ENCODE results near the gene NRBF2. TPM values are rescaled to one million over a fixed set of nuclear protein-coding genes. Genes with fewer than 3 reads are reported as not detected.
A peak's percentile ranks its signal among the peaks of the same experiment; 100 is the strongest.

Gene NRBF2
- total RNA-seq, 4 donors from 2014 or later = 10.2 to 29.2 (median 13.3) TPM

DNA sequence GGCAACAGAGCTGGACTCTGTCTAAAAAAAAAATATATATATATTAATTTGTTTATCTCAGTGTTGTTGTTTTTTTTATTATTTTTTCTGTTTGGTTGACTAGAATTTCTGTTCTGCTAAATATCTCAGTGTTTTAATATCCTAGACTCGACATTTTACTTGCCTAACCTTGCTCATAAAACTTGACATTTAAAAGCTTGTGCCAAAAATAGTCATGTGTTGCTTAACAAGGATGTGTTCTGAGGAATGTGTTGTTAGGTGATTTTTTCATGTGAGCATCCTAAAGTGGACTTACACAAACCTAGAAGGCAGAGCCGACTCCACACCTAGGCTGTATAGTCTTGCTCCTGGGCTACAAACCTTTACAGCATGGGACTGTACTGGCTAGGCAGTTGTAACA, 23.1 kb downstream of the NRBF2 start:
- intact Hi-C loops (cut with DNase I; ENCODE audit: low total_unique reads) = loop anchor here (5.0 kb wide), 3 partner anchors 74 to 339 kb away; partner anchors contain the start of gene EGR2
- Histone ChIP-seq H3K4me3 (no peak overlapping the region), H3K4me1 (peaks cover 7 to 13% of the 10 kb centered on the region in 2 donors), H3K27me3 (no peaks in the 10 kb centered on the region), H3K9me3 (no peaks in the 10 kb centered on the region), H3K36me3 (peaks cover 0 to 35% of the 10 kb centered on the region in 2 donors), H3K27ac (peak overlapping the region in 1 of 4 donors; percentile 48)
- no peak for ATAC-seq
- in situ Hi-C loops (cut with MboI; ENCODE audit: low sequenced_read_pairs in 4 of 4) = loop anchor here (5.0 to 25.0 kb wide), 8 partner anchors 71 to 719 kb away; no protein-coding TSS in a partner anchor
- no peak for DNase-seq
- TF ChIP-seq, protein P1, sequence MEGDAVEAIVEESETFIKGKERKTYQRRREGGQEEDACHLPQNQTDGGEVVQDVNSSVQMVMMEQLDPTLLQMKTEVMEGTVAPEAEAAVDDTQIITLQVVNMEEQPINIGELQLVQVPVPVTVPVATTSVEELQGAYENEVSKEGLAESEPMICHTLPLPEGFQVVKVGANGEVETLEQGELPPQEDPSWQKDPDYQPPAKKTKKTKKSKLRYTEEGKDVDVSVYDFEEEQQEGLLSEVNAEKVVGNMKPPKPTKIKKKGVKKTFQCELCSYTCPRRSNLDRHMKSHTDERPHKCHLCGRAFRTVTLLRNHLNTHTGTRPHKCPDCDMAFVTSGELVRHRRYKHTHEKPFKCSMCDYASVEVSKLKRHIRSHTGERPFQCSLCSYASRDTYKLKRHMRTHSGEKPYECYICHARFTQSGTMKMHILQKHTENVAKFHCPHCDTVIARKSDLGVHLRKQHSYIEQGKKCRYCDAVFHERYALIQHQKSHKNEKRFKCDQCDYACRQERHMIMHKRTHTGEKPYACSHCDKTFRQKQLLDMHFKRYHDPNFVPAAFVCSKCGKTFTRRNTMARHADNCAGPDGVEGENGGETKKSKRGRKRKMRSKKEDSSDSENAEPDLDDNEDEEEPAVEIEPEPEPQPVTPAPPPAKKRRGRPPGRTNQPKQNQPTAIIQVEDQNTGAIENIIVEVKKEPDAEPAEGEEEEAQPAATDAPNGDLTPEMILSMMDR (IDR thresholded peaks at IDR 0.05 in 4 of 5, conservative IDR thresholded peaks at IDR 0.05 in 1 of 5) = no peak
- TF ChIP-seq POLR2A (IDR thresholded peaks at IDR 0.05) = no peak

DNA sequence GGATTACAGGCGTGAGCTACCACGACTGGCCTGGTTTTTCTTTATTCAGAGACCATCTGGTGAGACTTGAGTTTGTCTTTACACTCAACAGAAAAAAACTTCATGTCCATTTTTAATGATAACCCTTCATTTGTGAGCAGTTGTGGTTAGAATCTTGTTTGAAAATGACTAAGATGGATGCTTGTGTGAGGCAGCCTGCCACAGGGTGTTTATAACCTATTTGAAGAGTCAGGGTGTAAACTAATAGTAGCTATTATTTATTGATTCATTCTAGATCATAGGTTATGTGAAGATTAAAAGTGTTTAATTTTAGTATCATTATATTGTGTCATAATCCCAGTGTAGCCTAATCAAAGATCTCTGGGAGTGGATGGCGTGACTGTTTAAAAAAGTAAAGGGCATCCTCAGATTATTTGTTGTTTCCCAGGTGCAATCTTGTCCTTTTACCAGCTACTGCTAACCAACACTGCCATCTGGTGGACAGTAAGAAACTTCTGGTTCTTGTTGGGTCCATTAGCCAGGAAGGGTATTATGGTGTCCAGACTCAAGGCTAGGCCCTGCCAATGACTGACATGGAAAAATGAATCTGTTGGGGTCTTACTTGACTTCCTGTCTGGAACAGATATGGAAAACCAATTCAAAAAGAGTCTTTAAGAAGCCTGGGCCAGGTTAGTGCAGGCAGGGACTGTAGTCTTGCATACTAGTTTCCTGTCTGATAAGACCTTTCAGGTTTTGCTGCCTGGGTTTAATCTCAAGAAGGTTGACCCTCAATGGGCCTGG, 24.9 kb downstream of the NRBF2 start:
- no peak for TF ChIP-seq POLR2A (IDR thresholded peaks at IDR 0.05)
- TF ChIP-seq, protein P1 (IDR thresholded peaks at IDR 0.05 in 4 of 5, conservative IDR thresholded peaks at IDR 0.05 in 1 of 5) = peak; percentile 80 to 84 (median 83)
- Histone ChIP-seq H3K4me3 (no peak overlapping the region), H3K4me1 (peaks cover 7 to 13% of the 10 kb centered on the region in 2 donors), H3K9me3 (no peaks in the 10 kb centered on the region), H3K27ac (no peak overlapping the region), H3K36me3 (peaks cover 0 to 27% of the 10 kb centered on the region in 2 donors), H3K27me3 (no peaks in the 10 kb centered on the region)
- DNase-seq = no peak
- intact Hi-C loops (cut with DNase I; ENCODE audit: low total_unique reads) = loop anchor here (1.0 to 5.0 kb wide), 5 partner anchors 76 to 721 kb away; partner anchors contain the start of gene EGR2
- in situ Hi-C loops (cut with MboI; ENCODE audit: low sequenced_read_pairs in 4 of 4) = loop anchor here (5.0 to 25.0 kb wide), 8 partner anchors 73 to 721 kb away; no protein-coding TSS in a partner anchor
- peak; percentile 76 to 88 for ATAC-seq

DNA sequence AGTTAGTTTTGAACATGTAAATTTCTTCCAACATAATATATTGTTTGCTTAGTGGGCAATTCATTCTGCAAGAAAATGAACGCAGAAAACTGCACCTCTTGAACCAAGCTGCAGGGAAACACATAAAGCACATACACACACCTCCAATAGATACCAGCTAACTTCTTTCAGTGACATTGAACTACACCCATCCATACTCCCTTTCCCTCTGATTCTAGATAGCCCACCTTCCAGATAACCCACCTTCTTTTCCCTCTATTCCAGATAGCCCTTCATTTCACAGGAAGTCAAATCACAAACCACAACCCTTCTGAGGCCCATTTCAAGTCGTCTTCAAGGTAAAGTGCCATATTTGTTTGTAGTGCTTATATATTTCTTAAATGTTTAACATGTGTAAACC, 28.5 kb downstream of the NRBF2 start:
- intact Hi-C loops (cut with DNase I; ENCODE audit: low total_unique reads) = no loop called here
- in situ Hi-C loops (cut with MboI; ENCODE audit: low sequenced_read_pairs in 4 of 4) = loop anchor here in 3 of 4 donors (10.0 to 25.0 kb wide), 5 partner anchors 149 to 724 kb away; no protein-coding TSS in a partner anchor
- ATAC-seq = no peak
- no peak for DNase-seq
- Histone ChIP-seq H3K4me1 (peaks cover 4 to 7% of the 10 kb centered on the region in 2 donors), H3K36me3 (peaks cover 0 to 9% of the 10 kb centered on the region in 2 donors), H3K4me3 (no peak overlapping the region), H3K27me3 (no peaks in the 10 kb centered on the region), H3K27ac (no peak overlapping the region), H3K9me3 (no peaks in the 10 kb centered on the region)
- TF ChIP-seq POLR2A (IDR thresholded peaks at IDR 0.05) = no peak
- TF ChIP-seq, protein P1 (IDR thresholded peaks at IDR 0.05 in 4 of 5, conservative IDR thresholded peaks at IDR 0.05 in 1 of 5) = no peak

DNA sequence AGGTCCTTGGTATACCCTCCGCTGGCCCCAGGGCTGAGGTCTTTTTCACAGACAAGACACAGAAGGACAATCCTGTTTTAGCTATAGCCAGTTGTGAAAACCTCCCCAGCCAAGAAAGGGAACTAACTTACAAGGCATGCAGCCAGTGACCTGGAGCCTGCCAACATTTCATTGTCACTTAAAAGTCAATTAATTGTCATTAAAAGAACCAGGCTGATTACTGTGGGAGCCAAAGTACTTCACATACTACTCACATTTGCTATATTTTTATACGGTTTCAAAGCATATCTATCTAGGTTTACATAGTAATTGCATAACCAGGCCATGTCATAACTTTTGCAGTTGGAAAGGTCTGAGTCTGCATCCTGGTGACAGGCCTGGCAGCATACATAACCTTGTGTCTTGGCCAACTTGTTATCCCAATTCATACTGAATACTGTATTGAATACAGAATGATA, 31.1 kb downstream of the NRBF2 start:
- Histone ChIP-seq H3K36me3 (peaks cover 0 to 14% of the 10 kb centered on the region in 2 donors), H3K4me3 (no peak overlapping the region), H3K4me1 (peaks cover 0 to 11% of the 10 kb centered on the region in 2 donors), H3K27me3 (no peaks in the 10 kb centered on the region), H3K9me3 (no peaks in the 10 kb centered on the region), H3K27ac (no peak overlapping the region)
- in situ Hi-C loops (cut with MboI; ENCODE audit: low sequenced_read_pairs in 4 of 4) = loop anchor here in 3 of 4 donors (10.0 to 25.0 kb wide), 5 partner anchors 152 to 727 kb away; no protein-coding TSS in a partner anchor
- intact Hi-C loops (cut with DNase I; ENCODE audit: low total_unique reads) = no loop called here
- TF ChIP-seq, protein P1 (IDR thresholded peaks at IDR 0.05 in 4 of 5, conservative IDR thresholded peaks at IDR 0.05 in 1 of 5) = no peak
- no peak for TF ChIP-seq POLR2A (IDR thresholded peaks at IDR 0.05)
- ATAC-seq (peak in 1 of 2 donors; percentile 17), DNase-seq (no peak)
